ENCODE measurements around the gene DNAJC15.
"Not testable (repeated sequence)": the region's sequence is repeated elsewhere in the genome, so short reads cannot be mapped to it uniquely, and the experiment has no call there.

Gene DNAJC15

GRCh38 chr13:43023289-43023963 is at the start of gene DNAJC15:
Gene DNAJC15 (plus strand): TSS chr13:43023586. CDS start chr13:43023627, 41 bp downstream.
- peak; percentile 39 for DNase-seq (ENCODE audit: low spot score)

GRCh38 chr13:42976066-42976465 is 47.3 kb upstream of the DNAJC15 start:
- DNase-seq (ENCODE audit: low spot score), result no peak

GRCh38 chr13:42977219-42977659 is 46.1 kb upstream of the DNAJC15 start:
- no peak for DNase-seq (ENCODE audit: low spot score)

- DNase-seq (ENCODE audit: low spot score), result no peak
Observed at GRCh38 chr13:42981317-42981716, 42.1 kb upstream of the DNAJC15 start.

GRCh38 chr13:42981853-42982252 is 41.5 kb upstream of the DNAJC15 start:
- no peak for DNase-seq (ENCODE audit: low spot score)

- DNase-seq (ENCODE audit: low spot score), result no peak
Observed at GRCh38 chr13:42984026-42984425, 39.4 kb upstream of the DNAJC15 start.

- DNase-seq (ENCODE audit: low spot score), result no peak
Observed at GRCh38 chr13:42984691-42985090, 38.7 kb upstream of the DNAJC15 start.

- no peak for DNase-seq (ENCODE audit: low spot score)
Observed at GRCh38 chr13:42985312-42986175, 37.8 kb upstream of the DNAJC15 start.

GRCh38 chr13:42986176-42986574 is 37.2 kb upstream of the DNAJC15 start:
- DNase-seq (ENCODE audit: low spot score), result no peak

GRCh38 chr13:42990291-42991232 is 32.8 kb upstream of the DNAJC15 start:
- no peak for DNase-seq (ENCODE audit: low spot score)

GRCh38 chr13:42991233-42991897 is 32.0 kb upstream of the DNAJC15 start:
- DNase-seq (ENCODE audit: low spot score), result not testable (repeated sequence)

- DNase-seq (ENCODE audit: low spot score), result no peak
Observed at GRCh38 chr13:42991898-42992763, 31.3 kb upstream of the DNAJC15 start, which contains the start of gene EPSTI1. Gene EPSTI1 (minus strand): TSS chr13:42992241. CDS start chr13:42992165, 76 bp downstream.

GRCh38 chr13:42992764-42993122 is 30.6 kb upstream of the DNAJC15 start:
- DNase-seq (ENCODE audit: low spot score), result no peak

GRCh38 chr13:42994878-42995277 is 28.5 kb upstream of the DNAJC15 start:
- no peak for DNase-seq (ENCODE audit: low spot score)

GRCh38 chr13:42996584-42996983 is 26.8 kb upstream of the DNAJC15 start:
- DNase-seq (ENCODE audit: low spot score), result no peak

GRCh38 chr13:42997381-42997780 is 26.0 kb upstream of the DNAJC15 start:
- no peak for DNase-seq (ENCODE audit: low spot score)

- DNase-seq (ENCODE audit: low spot score), result no peak
Observed at GRCh38 chr13:42999491-42999890, 23.9 kb upstream of the DNAJC15 start.

GRCh38 chr13:43000676-43001075 is 22.7 kb upstream of the DNAJC15 start:
- no peak for DNase-seq (ENCODE audit: low spot score)

- no peak for DNase-seq (ENCODE audit: low spot score)
Observed at GRCh38 chr13:43002021-43002420, 21.4 kb upstream of the DNAJC15 start.

GRCh38 chr13:43003010-43003409 is 20.4 kb upstream of the DNAJC15 start:
- no peak for DNase-seq (ENCODE audit: low spot score)

- no peak for DNase-seq (ENCODE audit: low spot score)
Observed at GRCh38 chr13:43003729-43004128, 19.7 kb upstream of the DNAJC15 start.

Measured in HuH-7.5 (cell line).